Mucosa of descending colon (tissue), 3 donors: Measurements from ENCODE around the gene MGA. TPM values are rescaled to one million over a fixed set of nuclear protein-coding genes. Genes with fewer than 3 reads are reported as not detected.

ENCODE experiments used
- ATAC-seq: fragments of 200-7000 bp; cut with Tn5 transposase; one replicate; pipeline ENCODE4 v1.9.1; 2020; ENCODE audit warnings: mild to moderate bottlenecking, moderate library complexity
- DNase-seq, 3 donors: peaks; one replicate each; pipeline ENCODE4 v3.0.0-alpha.2; 2020
- H3K36me3 ChIP-seq: fragments of 200-600 bp; one replicate; pipeline ENCODE4 v1.8.0; 2021; ENCODE audit warnings: low read depth, mild to moderate bottlenecking
- H3K4me1 ChIP-seq: fragments of 200-600 bp; one replicate; pipeline ENCODE4 v1.8.0; 2021; ENCODE audit warnings: low read depth, mild to moderate bottlenecking
- H3K4me3 ChIP-seq: fragments of 200-600 bp; one replicate; pipeline ENCODE4 v1.8.0; 2021; ENCODE audit warnings: mild to moderate bottlenecking
- H3K9me3 ChIP-seq: fragments of 200-600 bp; one replicate; pipeline ENCODE4 v1.8.0; 2021; ENCODE audit warnings: mild to moderate bottlenecking
- intact Hi-C, 2 donors: fragments of 100-400 bp; cut with DNase I in 1 of 2; cut with micrococcal nuclease in 1 of 2; formaldehyde crosslinking; loops; one replicate each; pipeline versions ENCODE4 v1.11.0 to v1.11.1; 2022; cut with DNase I, micrococcal nuclease
- total RNA-seq, 3 donors: library from RNA; stranded (reverse); fragmentation: NEBNext Ultra II Directional in 2 of 3; extraction: Animal tissue kit (Norgen Biotek cat#: 25700) in 2 of 3; gene quantifications; one replicate each; pipeline versions ENCODE4 v1.2.1 to v1.2.4, GENCODE V29; 2021 to 2023
- TF ChIP-seq, protein P1 (sequence below): fragments of 200-600 bp; IDR thresholded peaks from one replicate; pipeline ENCODE4 v1.8.0; 2022; ENCODE audit warnings: antibody characterized with exemption, mild to moderate bottlenecking
- donor health status: DM: no; HTN: no; CAD: no; lungs with moderate emphysema.
- donor health status: DM: no; HTN: no; CAD: no.
- donor health status: DM: no; HTN: yes; CAD: no.

Gene MGA
- total RNA-seq, 3 donors from 2014 or later: 29.1 to 50.5 (median 29.2) TPM

DNA sequence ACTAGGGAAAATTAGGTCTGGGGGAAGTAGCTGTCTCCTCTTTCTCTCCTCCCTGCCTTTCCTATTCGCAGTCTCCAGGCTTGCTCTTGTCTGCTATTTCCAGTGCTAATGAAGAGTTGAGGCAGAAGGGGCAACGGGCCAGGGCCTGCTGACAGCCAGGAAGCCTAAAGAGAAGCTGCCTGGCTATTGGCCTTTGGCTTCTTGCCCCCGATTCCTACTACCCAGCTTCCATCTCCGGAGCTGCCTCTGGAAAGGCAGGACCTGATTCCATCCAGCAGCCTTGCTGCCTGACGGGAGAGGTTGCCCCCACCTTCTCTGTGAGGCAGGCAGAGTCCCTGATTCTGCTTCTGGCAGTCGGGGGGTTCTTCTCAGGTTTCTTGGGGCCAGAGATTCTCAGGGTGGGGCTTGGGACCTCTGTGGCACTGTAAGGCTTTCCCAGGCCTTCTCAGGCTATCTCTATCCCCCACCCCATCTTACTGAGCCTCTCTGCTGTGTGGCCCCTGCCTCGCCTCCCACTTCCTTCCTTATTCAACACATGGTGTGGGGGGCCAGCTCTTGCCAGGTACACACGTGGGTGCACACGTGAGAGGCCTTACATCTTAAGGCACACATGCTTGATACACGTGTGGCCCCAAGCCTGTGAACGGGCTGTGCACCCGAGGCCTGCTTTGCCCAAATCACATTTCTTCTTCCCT lies 149.5 kb downstream of the MGA start:
- intact Hi-C loops: loop anchor here (5.0 kb wide), 2 partner anchors 37 to 252 kb away; partner anchors contain the start of genes MAPKBP1 (in 2 of the 2) and TYRO3 (in 1 of the 2)
- no peak for DNase-seq
- ATAC-seq: no peak
- H3K36me3 ChIP-seq: no peaks in the 10 kb centered on the region
- TF ChIP-seq, protein P1, sequence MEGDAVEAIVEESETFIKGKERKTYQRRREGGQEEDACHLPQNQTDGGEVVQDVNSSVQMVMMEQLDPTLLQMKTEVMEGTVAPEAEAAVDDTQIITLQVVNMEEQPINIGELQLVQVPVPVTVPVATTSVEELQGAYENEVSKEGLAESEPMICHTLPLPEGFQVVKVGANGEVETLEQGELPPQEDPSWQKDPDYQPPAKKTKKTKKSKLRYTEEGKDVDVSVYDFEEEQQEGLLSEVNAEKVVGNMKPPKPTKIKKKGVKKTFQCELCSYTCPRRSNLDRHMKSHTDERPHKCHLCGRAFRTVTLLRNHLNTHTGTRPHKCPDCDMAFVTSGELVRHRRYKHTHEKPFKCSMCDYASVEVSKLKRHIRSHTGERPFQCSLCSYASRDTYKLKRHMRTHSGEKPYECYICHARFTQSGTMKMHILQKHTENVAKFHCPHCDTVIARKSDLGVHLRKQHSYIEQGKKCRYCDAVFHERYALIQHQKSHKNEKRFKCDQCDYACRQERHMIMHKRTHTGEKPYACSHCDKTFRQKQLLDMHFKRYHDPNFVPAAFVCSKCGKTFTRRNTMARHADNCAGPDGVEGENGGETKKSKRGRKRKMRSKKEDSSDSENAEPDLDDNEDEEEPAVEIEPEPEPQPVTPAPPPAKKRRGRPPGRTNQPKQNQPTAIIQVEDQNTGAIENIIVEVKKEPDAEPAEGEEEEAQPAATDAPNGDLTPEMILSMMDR: no peak
- H3K4me3 ChIP-seq: no peak overlapping the region
- no peaks in the 10 kb centered on the region for H3K4me1 ChIP-seq
- H3K9me3 ChIP-seq: no peaks in the 10 kb centered on the region

DNA sequence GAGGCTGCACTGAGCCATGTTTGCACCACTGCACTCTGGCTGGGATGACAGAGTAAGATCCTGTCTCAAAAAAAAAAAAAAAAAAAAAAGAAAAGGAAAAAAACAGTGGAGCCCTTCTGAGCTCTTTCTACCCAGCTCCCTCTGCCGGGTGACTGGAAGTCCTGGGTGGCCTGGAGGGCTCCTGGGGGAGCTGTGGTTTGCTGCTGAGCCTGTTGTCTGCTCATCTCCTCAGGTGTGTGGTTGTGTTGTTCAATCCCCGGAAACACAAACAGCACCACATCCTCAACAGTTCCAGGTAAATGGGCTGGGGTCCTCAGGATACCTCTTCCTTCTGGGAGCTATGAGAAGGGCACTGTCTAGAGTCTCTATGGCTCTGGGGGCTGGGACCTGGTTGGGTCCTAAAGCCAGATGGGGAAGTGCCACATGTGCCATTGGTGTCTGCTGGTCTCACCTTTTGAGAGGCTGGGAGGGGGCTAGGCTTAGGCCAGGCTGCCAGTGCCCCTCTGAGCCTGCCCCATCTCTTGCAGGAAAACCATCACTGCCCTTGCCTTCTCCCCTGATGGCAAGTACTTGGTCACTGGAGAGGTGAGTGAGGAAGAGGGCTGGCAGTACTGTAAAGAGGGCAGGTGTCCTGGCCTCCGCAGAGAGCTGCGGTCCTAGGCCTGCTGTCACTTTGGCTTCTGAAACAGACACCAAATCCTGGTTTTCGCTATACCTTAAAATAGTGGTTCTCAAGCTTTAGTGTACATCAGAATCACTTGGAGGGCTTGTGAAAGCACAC lies 150.6 kb downstream of the MGA start:
- TF ChIP-seq, protein P1: no peak
- ATAC-seq: no peak
- H3K4me3 ChIP-seq: no peak overlapping the region
- no peaks in the 10 kb centered on the region for H3K9me3 ChIP-seq
- no peaks in the 10 kb centered on the region for H3K36me3 ChIP-seq
- no peak for DNase-seq
- intact Hi-C loops: loop anchor here (5.0 kb wide), 2 partner anchors 39 to 254 kb away; partner anchors contain the start of genes MAPKBP1 (in 2 of the 2) and TYRO3 (in 1 of the 2)
- H3K4me1 ChIP-seq: no peaks in the 10 kb centered on the region

DNA sequence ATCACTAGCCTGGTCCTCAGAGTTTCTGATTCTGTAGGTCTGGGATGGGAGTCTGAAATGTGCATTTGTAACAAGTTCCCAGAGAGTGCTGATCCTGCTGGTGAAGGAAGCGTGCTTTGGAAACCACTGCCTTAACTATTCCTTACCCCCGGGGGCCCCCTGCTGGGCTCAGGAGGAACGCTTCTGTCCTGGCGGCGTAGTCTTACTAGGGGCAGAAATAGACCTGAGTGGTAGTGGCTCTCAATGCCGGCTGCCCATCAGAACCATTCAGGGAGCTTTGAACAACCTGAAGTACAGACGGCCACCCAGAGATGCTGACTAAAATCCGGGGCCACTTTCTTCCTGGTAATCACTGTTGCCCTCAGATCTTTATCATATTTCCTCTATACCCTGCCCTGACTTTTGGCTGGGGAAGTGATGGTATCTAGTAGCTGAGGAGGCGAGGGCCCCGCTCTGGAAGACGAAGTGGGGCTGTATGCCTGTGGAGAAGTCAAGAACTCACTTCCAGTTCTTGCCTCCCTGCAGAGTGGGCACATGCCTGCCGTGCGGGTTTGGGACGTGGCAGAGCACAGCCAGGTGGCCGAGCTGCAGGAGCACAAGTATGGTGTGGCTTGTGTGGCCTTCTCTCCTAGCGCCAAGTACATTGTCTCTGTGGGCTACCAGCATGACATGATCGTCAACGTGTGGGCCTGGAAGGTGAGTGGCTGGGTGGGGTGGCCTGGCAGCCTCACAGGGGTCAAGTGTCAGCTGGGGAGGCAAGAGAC lies 151.4 kb downstream of the MGA start:
- peak; percentile 76 to 91 (median 88) for DNase-seq
- no peak overlapping the region for H3K4me3 ChIP-seq
- intact Hi-C loops: loop anchor here (5.0 kb wide), 2 partner anchors 39 to 254 kb away; partner anchors contain the start of genes MAPKBP1 (in 2 of the 2) and TYRO3 (in 1 of the 2)
- H3K9me3 ChIP-seq: no peaks in the 10 kb centered on the region
- no peaks in the 10 kb centered on the region for H3K36me3 ChIP-seq
- TF ChIP-seq, protein P1: peak; percentile 78
- H3K4me1 ChIP-seq: no peaks in the 10 kb centered on the region
- ATAC-seq: peak; percentile 96

DNA sequence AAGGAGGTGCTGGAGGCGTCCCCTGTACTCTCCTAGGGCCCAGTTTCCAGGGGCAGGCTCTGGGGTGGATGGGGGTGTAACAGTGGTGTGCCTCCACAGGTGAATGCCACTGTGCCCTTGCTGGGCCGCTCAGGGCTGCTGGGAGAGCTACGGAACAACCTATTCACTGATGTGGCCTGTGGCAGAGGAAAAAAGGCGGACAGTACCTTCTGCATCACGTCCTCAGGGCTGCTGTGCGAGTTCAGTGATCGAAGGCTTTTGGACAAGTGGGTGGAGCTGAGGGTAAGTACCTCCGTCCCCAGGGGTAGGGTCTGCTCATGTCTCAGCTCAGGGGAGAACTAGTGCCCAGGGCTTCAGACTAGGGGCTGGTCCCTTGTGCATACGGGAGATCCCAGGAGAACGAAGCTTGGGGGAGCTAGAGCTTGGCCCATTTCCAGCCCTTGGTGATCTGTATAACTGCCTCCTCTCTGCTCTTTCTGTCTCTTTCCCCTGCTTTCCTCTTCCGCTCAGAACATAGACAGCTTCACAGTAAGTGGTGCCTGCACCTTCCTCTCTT lies 152.7 kb downstream of the MGA start:
- Histone ChIP-seq H3K4me3 (no peak overlapping the region), H3K4me1 (no peaks in the 10 kb centered on the region), H3K9me3 (no peaks in the 10 kb centered on the region), H3K36me3 (no peaks in the 10 kb centered on the region)
- TF ChIP-seq, protein P1: no peak
- ATAC-seq (no peak), DNase-seq (no peak)
- intact Hi-C loops: loop anchor here (5.0 kb wide), 2 partner anchors 41 to 256 kb away; partner anchors contain the start of genes MAPKBP1 (in 2 of the 2) and TYRO3 (in 1 of the 2)

DNA sequence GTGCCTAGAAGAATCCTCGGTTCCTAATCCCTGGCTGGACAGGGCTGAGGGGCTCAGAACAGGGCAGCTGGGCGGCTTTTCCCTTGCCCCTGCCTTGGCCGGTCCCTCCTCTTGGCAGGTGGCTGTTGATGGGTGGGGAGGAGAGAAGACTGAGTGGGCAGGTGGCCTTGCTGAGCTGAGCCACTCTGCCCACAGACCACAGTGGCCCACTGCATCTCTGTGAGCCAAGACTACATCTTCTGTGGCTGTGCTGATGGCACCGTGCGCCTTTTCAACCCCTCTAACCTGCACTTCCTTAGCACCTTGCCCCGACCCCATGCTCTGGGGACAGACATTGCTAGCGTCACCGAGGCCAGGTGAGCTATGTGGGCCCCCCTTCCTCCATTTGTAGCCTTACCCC lies 153.2 kb downstream of the MGA start:
- no peak for DNase-seq

More for the DNA sequence above, 153.2 kb downstream of the MGA start:
- no peaks in the 10 kb centered on the region for H3K36me3 ChIP-seq
- no peak overlapping the region for H3K4me3 ChIP-seq
- no peak for ATAC-seq
- intact Hi-C loops: loop anchor here (5.0 kb wide), 2 partner anchors 41 to 256 kb away; partner anchors contain the start of genes MAPKBP1 (in 2 of the 2) and TYRO3 (in 1 of the 2)
- no peaks in the 10 kb centered on the region for H3K4me1 ChIP-seq
- TF ChIP-seq, protein P1: no peak
- H3K9me3 ChIP-seq: no peaks in the 10 kb centered on the region
